Measurements from ENCODE around the gene REPIN1. TPM values are rescaled to one million over a fixed set of nuclear protein-coding genes. Genes with fewer than 3 reads are reported as not detected.

The REPIN1 gene
- total RNA-seq, 1 experiment from 2014 or later = 113 TPM

GRCh38 chr7:150396426-150396825 is 27.8 kb downstream of the REPIN1 start:
- H3K27me3 ChIP-seq (replicated peaks; ENCODE audit: insufficient read depth, low read depth, low read length, poor library complexity) = no peaks in the 10 kb centered on the region
- no peak overlapping the region for H3K4me3 ChIP-seq (ENCODE audit: low read depth, low read length, poor library complexity, severe bottlenecking)
- H3K36me3 ChIP-seq (ENCODE audit: insufficient read depth, low read length, poor library complexity, severe bottlenecking) = peaks cover 23% of the 10 kb centered on the region
- TF ChIP-seq EZH2 (IDR thresholded peaks at IDR 0.05; ENCODE audit: borderline replicate concordance, low read depth, low read length, poor library complexity, severe bottlenecking) (no peak), CTCF (conservative IDR thresholded peaks at IDR 0.05; ENCODE audit: low read depth, low read length) (no peak)
- ChIA-PET CTCF (no interaction called here), POLR2A (ENCODE audit: low non-redundant PET) (no interaction called here)
- BruUV-seq (replicated peaks) = no TSS peak
- no peak overlapping the region for H3K27ac ChIP-seq (ENCODE audit: low read depth, low read length, poor library complexity, severe bottlenecking)
- no peaks in the 10 kb centered on the region for H3K4me1 ChIP-seq (ENCODE audit: insufficient read depth, low read length, poor library complexity, severe bottlenecking)
- intact Hi-C loops (cut with micrococcal nuclease; ENCODE audit: unreplicated experiment) = no loop called here
- no peak for DNase-seq (ENCODE audit: low spot score)
- no peaks in the 10 kb centered on the region for H3K9me3 ChIP-seq (ENCODE audit: low read depth, low read length, poor library complexity, severe bottlenecking)

- Histone ChIP-seq H3K9me3 (ENCODE audit: low read depth, low read length, poor library complexity, severe bottlenecking) (no peaks in the 10 kb centered on the region), H3K27me3 (replicated peaks; ENCODE audit: insufficient read depth, low read depth, low read length, poor library complexity) (no peaks in the 10 kb centered on the region), H3K4me1 (ENCODE audit: insufficient read depth, low read length, poor library complexity, severe bottlenecking) (no peaks in the 10 kb centered on the region), H3K4me3 (ENCODE audit: low read depth, low read length, poor library complexity, severe bottlenecking) (no peak overlapping the region), H3K36me3 (ENCODE audit: insufficient read depth, low read length, poor library complexity, severe bottlenecking) (peaks cover 23% of the 10 kb centered on the region), H3K27ac (ENCODE audit: low read depth, low read length, poor library complexity, severe bottlenecking) (no peak overlapping the region)
- ChIA-PET CTCF (no interaction called here), POLR2A (ENCODE audit: low non-redundant PET) (no interaction called here)
- TF ChIP-seq EZH2 (IDR thresholded peaks at IDR 0.05; ENCODE audit: borderline replicate concordance, low read depth, low read length, poor library complexity, severe bottlenecking) (no peak), CTCF (conservative IDR thresholded peaks at IDR 0.05; ENCODE audit: low read depth, low read length) (no peak)
- intact Hi-C loops (cut with micrococcal nuclease; ENCODE audit: unreplicated experiment) = no loop called here
- DNase-seq (ENCODE audit: low spot score) = no peak
- no TSS peak for BruUV-seq (replicated peaks)
Observed at GRCh38 chr7:150396851-150397260, 28.2 kb downstream of the REPIN1 start.

GRCh38 chr7:150397346-150398107 is 28.9 kb downstream of the REPIN1 start:
- ChIA-PET POLR2A (ENCODE audit: low non-redundant PET) (no interaction called here), CTCF (no interaction called here)
- BruUV-seq (replicated peaks) = no TSS peak
- TF ChIP-seq CTCF (conservative IDR thresholded peaks at IDR 0.05; ENCODE audit: low read depth, low read length) (no peak), EZH2 (IDR thresholded peaks at IDR 0.05; ENCODE audit: borderline replicate concordance, low read depth, low read length, poor library complexity, severe bottlenecking) (no peak)
- Histone ChIP-seq H3K36me3 (ENCODE audit: insufficient read depth, low read length, poor library complexity, severe bottlenecking) (peaks cover 23% of the 10 kb centered on the region), H3K9me3 (ENCODE audit: low read depth, low read length, poor library complexity, severe bottlenecking) (no peaks in the 10 kb centered on the region), H3K4me1 (ENCODE audit: insufficient read depth, low read length, poor library complexity, severe bottlenecking) (no peaks in the 10 kb centered on the region), H3K27me3 (replicated peaks; ENCODE audit: insufficient read depth, low read depth, low read length, poor library complexity) (no peaks in the 10 kb centered on the region), H3K27ac (ENCODE audit: low read depth, low read length, poor library complexity, severe bottlenecking) (no peak overlapping the region), H3K4me3 (ENCODE audit: low read depth, low read length, poor library complexity, severe bottlenecking) (no peak overlapping the region)
- intact Hi-C loops (cut with micrococcal nuclease; ENCODE audit: unreplicated experiment) = no loop called here
- no peak for DNase-seq (ENCODE audit: low spot score)

All from A673 (cell line).